HFFc6 (cell line): ENCODE data around the gene C12orf56. TPM values are rescaled to one million over a fixed set of nuclear protein-coding genes. Genes with fewer than 3 reads are reported as not detected.
"Not testable (repeated sequence)": the region's sequence is repeated elsewhere in the genome, so short reads cannot be mapped to it uniquely, and the experiment has no call there.

ENCODE experiments used
- DNase-seq: peaks from one replicate; pipeline ENCODE4 v3.0.0-alpha.2; 2018
- H3K27ac Mint-ChIP-seq: 2 replicates; pipeline ENCODE4 v1.8.0; 2020; ENCODE audit warnings: mild to moderate bottlenecking, mixed read lengths
- H3K27me3 Mint-ChIP-seq: 2 replicates; pipeline ENCODE4 v1.8.0; 2021; ENCODE audit warnings: mild to moderate bottlenecking, moderate library complexity, mixed read lengths; ENCODE audit not compliant: insufficient read depth
- H3K36me3 Mint-ChIP-seq: 2 replicates; pipeline ENCODE4 v1.8.0; 2021; ENCODE audit warnings: low read depth, mixed read lengths
- H3K4me1 Mint-ChIP-seq: 2 replicates; pipeline ENCODE4 v1.8.0; 2020; ENCODE audit warnings: low read depth, mixed read lengths
- H3K4me3 Mint-ChIP-seq: 2 replicates; pipeline ENCODE4 v1.8.0; 2020; ENCODE audit warnings: mild to moderate bottlenecking, moderate library complexity, mixed read lengths
- H3K9me3 Mint-ChIP-seq: 2 replicates; pipeline ENCODE4 v1.8.0; 2020; ENCODE audit warnings: mild to moderate bottlenecking, mixed read lengths
- total RNA-seq, 6 experiments: library from RNA; stranded (reverse); fragmentation: NEBNext Ultra II Directional; extraction: Animal tissue kit (Norgen Biotek cat#: 25700); gene quantifications; 2 replicates in 1 of 6; 3 replicates in 5 of 6; pipeline ENCODE4 v1.2.3, GENCODE V29; 2021
- TF ChIP-seq, protein P1 (sequence below): fragments of 200-600 bp; sonication (generic); IDR thresholded peaks from 2 replicates; pipeline ENCODE4 v1.5.0; 2021; ENCODE audit warnings: antibody characterized with exemption, mild to moderate bottlenecking

The C12orf56 gene
- total RNA-seq, 6 experiments from 2014 or later = not detected

GRCh38 chr12:64296301-64296700 lies 94.3 kb downstream of the C12orf56 start:
- no peak for DNase-seq
- Mint-ChIP-seq H3K36me3 (no peaks in the 10 kb centered on the region), H3K27ac (no peak overlapping the region), H3K27me3 (peaks cover 14% of the 10 kb centered on the region), H3K4me1 (no peaks in the 10 kb centered on the region), H3K9me3 (no peaks in the 10 kb centered on the region), H3K4me3 (no peak overlapping the region)
- TF ChIP-seq, protein P1, sequence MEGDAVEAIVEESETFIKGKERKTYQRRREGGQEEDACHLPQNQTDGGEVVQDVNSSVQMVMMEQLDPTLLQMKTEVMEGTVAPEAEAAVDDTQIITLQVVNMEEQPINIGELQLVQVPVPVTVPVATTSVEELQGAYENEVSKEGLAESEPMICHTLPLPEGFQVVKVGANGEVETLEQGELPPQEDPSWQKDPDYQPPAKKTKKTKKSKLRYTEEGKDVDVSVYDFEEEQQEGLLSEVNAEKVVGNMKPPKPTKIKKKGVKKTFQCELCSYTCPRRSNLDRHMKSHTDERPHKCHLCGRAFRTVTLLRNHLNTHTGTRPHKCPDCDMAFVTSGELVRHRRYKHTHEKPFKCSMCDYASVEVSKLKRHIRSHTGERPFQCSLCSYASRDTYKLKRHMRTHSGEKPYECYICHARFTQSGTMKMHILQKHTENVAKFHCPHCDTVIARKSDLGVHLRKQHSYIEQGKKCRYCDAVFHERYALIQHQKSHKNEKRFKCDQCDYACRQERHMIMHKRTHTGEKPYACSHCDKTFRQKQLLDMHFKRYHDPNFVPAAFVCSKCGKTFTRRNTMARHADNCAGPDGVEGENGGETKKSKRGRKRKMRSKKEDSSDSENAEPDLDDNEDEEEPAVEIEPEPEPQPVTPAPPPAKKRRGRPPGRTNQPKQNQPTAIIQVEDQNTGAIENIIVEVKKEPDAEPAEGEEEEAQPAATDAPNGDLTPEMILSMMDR = no peak

DNA sequence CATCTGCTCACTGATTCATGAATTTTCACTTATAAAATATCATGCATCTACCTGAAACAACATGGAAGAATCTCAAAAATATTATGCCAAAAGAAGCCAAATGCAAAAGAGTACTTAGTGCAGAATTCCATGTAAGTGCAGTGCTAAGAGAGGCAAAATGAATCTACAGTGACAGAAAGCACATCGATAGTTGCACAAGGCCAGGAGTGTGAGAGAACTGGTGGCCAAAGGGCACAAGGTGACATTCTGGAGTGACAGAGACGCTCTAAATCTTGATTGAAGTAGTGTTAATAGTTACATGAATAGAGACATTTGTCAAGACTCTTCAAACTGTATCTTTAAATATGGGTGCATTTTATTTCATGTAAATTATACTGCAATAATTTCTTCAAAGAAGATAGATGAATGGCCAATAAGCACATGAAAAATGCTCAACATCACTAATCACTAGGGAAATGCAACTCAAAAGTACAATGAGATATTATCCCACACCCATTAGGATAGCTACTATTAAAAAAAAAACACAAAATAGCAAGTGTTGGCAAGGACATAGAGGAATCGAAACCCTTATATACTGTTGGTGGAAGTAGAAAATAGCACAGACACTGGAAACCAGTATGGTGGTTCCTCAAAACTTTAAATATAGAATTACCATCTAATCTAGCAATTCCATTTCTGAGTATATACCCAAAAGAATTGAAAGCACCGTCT lies 96.7 kb downstream of the C12orf56 start:
- H3K27me3 Mint-ChIP-seq = peaks cover 3% of the 10 kb centered on the region; the same call in 1 of the 2 replicates
- H3K36me3 Mint-ChIP-seq = no peaks in the 10 kb centered on the region
- no peaks in the 10 kb centered on the region for H3K9me3 Mint-ChIP-seq
- DNase-seq = no peak
- no peak overlapping the region for H3K27ac Mint-ChIP-seq
- no peaks in the 10 kb centered on the region for H3K4me1 Mint-ChIP-seq
- TF ChIP-seq, protein P1 = no peak
- no peak overlapping the region for H3K4me3 Mint-ChIP-seq

GRCh38 chr12:64293174-64293573 lies 97.4 kb downstream of the C12orf56 start:
- DNase-seq, H3K27me3 Mint-ChIP-seq, H3K36me3 Mint-ChIP-seq, H3K4me1 Mint-ChIP-seq, H3K9me3 Mint-ChIP-seq, H3K4me3 Mint-ChIP-seq, H3K27ac Mint-ChIP-seq: not testable (repeated sequence)

- Mint-ChIP-seq H3K36me3 (no peaks in the 10 kb centered on the region), H3K4me1 (no peaks in the 10 kb centered on the region), H3K4me3 (no peak overlapping the region), H3K27me3 (peaks cover 6% of the 10 kb centered on the region), H3K9me3 (no peaks in the 10 kb centered on the region), H3K27ac (no peak overlapping the region)
- DNase-seq = no peak
- TF ChIP-seq, protein P1 = no peak
These were observed 104.0 kb downstream of the C12orf56 start for GRCh38 chr12:64286521-64286920.

DNA sequence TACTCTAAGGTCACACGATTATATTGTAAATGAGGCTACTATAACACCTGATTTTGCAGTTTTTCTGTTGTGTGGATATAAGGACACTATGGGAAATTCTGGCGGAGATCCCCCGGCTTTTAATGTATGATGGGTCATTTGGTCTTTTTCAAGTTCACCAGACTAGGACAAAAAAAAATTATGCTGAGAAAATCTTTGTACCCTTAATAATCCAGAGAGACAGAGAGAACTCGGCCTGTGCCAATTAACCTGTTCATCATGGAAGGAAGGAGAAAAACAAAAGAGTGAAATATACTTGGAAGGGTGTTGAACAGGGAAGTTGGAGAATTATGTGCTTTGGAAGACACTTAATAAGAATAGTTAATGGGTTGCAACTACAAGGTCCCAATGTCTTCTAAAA lies 106.3 kb downstream of the C12orf56 start:
- no peak overlapping the region for H3K4me3 Mint-ChIP-seq
- H3K9me3 Mint-ChIP-seq = no peaks in the 10 kb centered on the region
- H3K27me3 Mint-ChIP-seq = peaks cover 11% of the 10 kb centered on the region
- no peaks in the 10 kb centered on the region for H3K36me3 Mint-ChIP-seq
- H3K4me1 Mint-ChIP-seq = no peaks in the 10 kb centered on the region
- TF ChIP-seq, protein P1 = no peak
- H3K27ac Mint-ChIP-seq = no peak overlapping the region
- no peak for DNase-seq

GRCh38 chr12:64278421-64278820 lies 112.1 kb downstream of the C12orf56 start:
- H3K4me3 Mint-ChIP-seq = no peak overlapping the region
- H3K9me3 Mint-ChIP-seq = no peaks in the 10 kb centered on the region

More at GRCh38 chr12:64278421-64278820, 112.1 kb downstream of the C12orf56 start:
- Mint-ChIP-seq H3K27ac (no peak overlapping the region), H3K27me3 (peaks cover 10% of the 10 kb centered on the region), H3K4me1 (no peaks in the 10 kb centered on the region), H3K36me3 (no peaks in the 10 kb centered on the region)
- DNase-seq = no peak
- TF ChIP-seq, protein P1 = no peak
